HepG2 (cell line): Measurements from ENCODE around the gene TOP2A. TPM values are rescaled to one million over a fixed set of nuclear protein-coding genes. Genes with fewer than 3 reads are reported as not detected.

Experiments used
- ATF7-NPFF ChIP-seq: sonication (generic); formaldehyde crosslinking; IDR thresholded peaks from 2 replicates; pipeline ENCODE4 v1.8.1; 2023; ENCODE audit warnings: mild to moderate bottlenecking, low read depth, missing genetic modification reagents, moderate library complexity
- DPF2 ChIP-seq: sonication (generic); formaldehyde crosslinking; IDR thresholded peaks from 2 replicates; pipeline ENCODE4 v1.4.0; 2020; ENCODE audit warnings: mild to moderate bottlenecking, low read depth, missing genetic modification reagents, borderline replicate concordance
- FOXA3 ChIP-seq: IDR thresholded peaks from 2 replicates; pipeline ENCODE4 v1.6.1; 2016; ENCODE audit warnings: missing genetic modification reagents, missing compliant biosample characterization
- HNRNPL ChIP-seq: fragments of 200-400 bp; formaldehyde crosslinking; IDR thresholded peaks from 2 replicates; pipeline ENCODE4 v1.6.1; 2017; ENCODE audit warnings: mild to moderate bottlenecking, low read depth, low read length
- IKZF5 ChIP-seq: IDR thresholded peaks from 2 replicates; pipeline ENCODE4 v1.6.1; 2018; ENCODE audit warnings: missing genetic modification reagents, mild to moderate bottlenecking, missing compliant biosample characterization
- IRF2 ChIP-seq: IDR thresholded peaks from 2 replicates; pipeline ENCODE4 v1.6.1; 2018; ENCODE audit warnings: missing genetic modification reagents, missing compliant biosample characterization
- KLF13 ChIP-seq: sonication (generic); formaldehyde crosslinking; IDR thresholded peaks from 2 replicates; pipeline ENCODE4 v1.4.0; 2020; ENCODE audit warnings: mild to moderate bottlenecking, missing genetic modification reagents
- RBM39 ChIP-seq: fragments of 200-400 bp; formaldehyde crosslinking; IDR thresholded peaks from one replicate; pipeline ENCODE4 v1.6.1; 2018; ENCODE audit warnings: antibody characterized with exemption, mild to moderate bottlenecking, low read depth, low read length; ENCODE audit not compliant: poor library complexity, severe bottlenecking
- RFX5 ChIP-seq: IDR thresholded peaks from 2 replicates; pipeline ENCODE4 v1.6.1; 2011; ENCODE audit warnings: low read depth, low read length, improper control_type of control experiment
- SAP130 ChIP-seq: IDR thresholded peaks from 2 replicates; pipeline ENCODE4 v1.6.1; 2016; ENCODE audit warnings: low read depth
- TSC22D2 ChIP-seq: sonication (generic); formaldehyde crosslinking; IDR thresholded peaks from 2 replicates; pipeline ENCODE4 v1.5.1; 2020; ENCODE audit warnings: missing genetic modification reagents, mild to moderate bottlenecking, borderline replicate concordance
- ZBTB21 ChIP-seq: sonication (generic); formaldehyde crosslinking; IDR thresholded peaks from 2 replicates; pipeline ENCODE4 v1.4.0; 2020; ENCODE audit warnings: missing genetic modification reagents
- ZBTB25 ChIP-seq: IDR thresholded peaks from 2 replicates; pipeline ENCODE4 v1.6.1; 2018; ENCODE audit warnings: missing genetic modification reagents
- ZNF18 ChIP-seq: sonication (generic); formaldehyde crosslinking; IDR thresholded peaks from 2 replicates; pipeline ENCODE4 v1.8.0; 2022; ENCODE audit warnings: mild to moderate bottlenecking, missing genetic modification reagents; ENCODE audit not compliant: insufficient replicate concordance
- ZNF343 ChIP-seq: sonication (generic); formaldehyde crosslinking; IDR thresholded peaks from 2 replicates; pipeline ENCODE4 v1.4.0; 2020; ENCODE audit warnings: mild to moderate bottlenecking, missing genetic modification reagents
- ZNF713 ChIP-seq: sonication (generic); formaldehyde crosslinking; IDR thresholded peaks from 2 replicates; pipeline ENCODE4 v1.4.0; 2020; ENCODE audit warnings: mild to moderate bottlenecking, missing genetic modification reagents
- ZNF773 ChIP-seq: sonication (generic); formaldehyde crosslinking; IDR thresholded peaks from 2 replicates; pipeline ENCODE4 v1.4.0; 2020; ENCODE audit warnings: missing genetic modification reagents, borderline replicate concordance
- polyA plus RNA-seq, 8 experiments: library from polyadenylated mRNA; depleted of rRNA in 3 of 8; stranded (reverse) in 7 of 8; unstranded in 1 of 8; fragments of >200 nt; fragmentation: Illumina TruSeq in 4 of 8; extraction: Trizol in 4 of 8; gene quantifications; 2 replicates each; pipeline versions ENCODE4 v1.2.1 to v1.2.3, GENCODE V29; 2011 to 2016; ENCODE audit warnings: low read depth in 4 of 8, missing spikeins in 1 of 8, mixed read lengths in 1 of 8; ENCODE audit not compliant: insufficient read depth in 1 of 8
- total RNA-seq, 5 experiments: library from RNA; depleted of rRNA; stranded (reverse); fragments of >200 nt; fragmentation: Illumina TruSeq; extraction: Trizol; gene quantifications; 2 replicates each; pipeline ENCODE4 v1.2.3, GENCODE V29; 2016; ENCODE audit warnings: low read depth in 1 of 5
- TF ChIP-seq, protein P1 (sequence below): sonication (generic); formaldehyde crosslinking; conservative IDR thresholded peaks from 2 replicates; pipeline ENCODE4 v1.5.0; 2020; ENCODE audit warnings: missing genetic modification reagents

The TOP2A gene
- total and polyA plus RNA-seq, 2 of the 13 experiments (the other 11 are each of a cell fraction or from before 2014, with no cell fraction given) = 108 to 327 TPM

DNA sequence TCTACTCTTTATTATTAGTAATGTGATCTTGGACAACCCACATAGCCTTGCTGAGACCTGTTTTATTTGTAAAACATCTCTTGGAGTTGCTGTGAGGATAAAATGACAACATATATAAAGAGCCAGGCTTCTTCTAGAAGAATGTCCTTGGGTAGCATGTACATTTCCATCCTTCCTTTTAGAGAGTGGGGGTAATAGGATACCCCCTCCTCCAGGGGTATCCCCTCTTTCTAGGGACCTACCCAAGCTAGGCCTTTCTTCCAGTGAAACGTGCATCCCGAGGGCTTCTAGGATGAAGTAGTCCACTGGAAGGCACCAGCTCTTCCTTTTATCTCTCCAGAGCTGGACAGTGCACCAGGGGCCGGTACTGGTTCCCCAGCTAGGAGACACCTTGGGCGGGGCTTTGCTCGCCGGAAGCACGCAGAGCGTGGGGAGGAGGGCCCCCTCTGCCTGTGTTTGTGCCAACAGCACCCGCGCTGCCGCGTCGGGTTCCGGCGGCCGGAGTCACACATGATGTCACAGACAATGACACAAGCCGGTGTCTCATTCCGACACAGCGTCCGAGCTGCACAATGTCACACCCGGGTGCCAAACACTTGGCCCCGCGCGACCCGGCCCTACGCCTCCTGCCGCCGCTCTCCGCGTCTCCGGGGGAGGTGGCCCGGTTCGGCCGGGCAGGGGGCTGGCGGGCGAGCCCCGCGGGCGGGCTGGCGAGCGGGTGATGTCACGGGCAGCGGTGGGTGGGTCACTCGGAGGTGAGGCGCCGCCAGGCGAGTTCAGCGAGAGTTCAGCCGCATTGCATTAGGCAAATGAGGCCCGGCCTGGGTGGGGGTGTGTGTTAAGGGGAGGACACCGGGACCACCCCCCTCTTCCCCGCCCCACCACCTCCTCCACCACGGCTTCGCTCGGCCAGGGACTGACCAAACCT lies 76.6 kb downstream of the TOP2A start (continued):
- TF ChIP-seq ZBTB25 (CRISPR knock-in tag) (peak; percentile 82; the same call in 1 of the 2 replicates), ZBTB21 (peak; percentile 99), SAP130 (CRISPR knock-in tag) (peak; percentile 94), ZNF773 (CRISPR knock-in tag) (0 out of 2 replicates have a peak, but pooled peaks have one; percentile 73), TSC22D2 (peak; percentile 39; the same call in 1 of the 2 replicates), ATF7-NPFF (peak; percentile 64; the same call in 1 of the 2 replicates), IRF2 (CRISPR knock-in tag) (peak; percentile 42; the same call in 1 of the 2 replicates), RBM39 (peak; percentile 45), KLF13 (CRISPR knock-in tag) (0 out of 2 replicates have a peak, but pooled peaks have one; percentile 52), IKZF5 (CRISPR knock-in tag) (peak; percentile 80; the same call in 1 of the 2 replicates), RFX5 (peak; percentile 28; the same call in 1 of the 2 replicates), HNRNPL (peak; percentile 38; the same call in 1 of the 2 replicates), ZNF18 (CRISPR knock-in tag) (no peak), ZNF343 (no peak), DPF2 (peak; percentile 61; the same call in 1 of the 2 replicates), FOXA3 (CRISPR knock-in tag) (peak; percentile 70), ZNF713 (CRISPR knock-in tag) (0 out of 2 replicates have a peak, but pooled peaks have one; percentile 78)
- TF ChIP-seq, protein P1, sequence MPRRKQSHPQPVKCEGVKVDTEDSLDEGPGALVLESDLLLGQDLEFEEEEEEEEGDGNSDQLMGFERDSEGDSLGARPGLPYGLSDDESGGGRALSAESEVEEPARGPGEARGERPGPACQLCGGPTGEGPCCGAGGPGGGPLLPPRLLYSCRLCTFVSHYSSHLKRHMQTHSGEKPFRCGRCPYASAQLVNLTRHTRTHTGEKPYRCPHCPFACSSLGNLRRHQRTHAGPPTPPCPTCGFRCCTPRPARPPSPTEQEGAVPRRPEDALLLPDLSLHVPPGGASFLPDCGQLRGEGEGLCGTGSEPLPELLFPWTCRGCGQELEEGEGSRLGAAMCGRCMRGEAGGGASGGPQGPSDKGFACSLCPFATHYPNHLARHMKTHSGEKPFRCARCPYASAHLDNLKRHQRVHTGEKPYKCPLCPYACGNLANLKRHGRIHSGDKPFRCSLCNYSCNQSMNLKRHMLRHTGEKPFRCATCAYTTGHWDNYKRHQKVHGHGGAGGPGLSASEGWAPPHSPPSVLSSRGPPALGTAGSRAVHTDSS (CRISPR knock-in tag) = peak; percentile 46; the same call in 1 of the 2 replicates
